GM19099 (cell line): ENCODE data around the gene PPP1CA.

Source experiments
- POLR2A ChIP-seq: IDR thresholded peaks from 3 replicates; pipeline ENCODE4 v1.6.1; 2011; ENCODE audit warnings: low read depth; ENCODE audit not compliant: insufficient read length; ENCODE audit errors: extremely low read depth

Gene PPP1CA

GRCh38 chr11:67376063-67376820 lies 25.4 kb downstream of the PPP1CA start:
- no peak for TF ChIP-seq POLR2A

- no peak for TF ChIP-seq POLR2A
These were observed 26.2 kb downstream of the PPP1CA start for GRCh38 chr11:67375320-67376055.

- no peak for TF ChIP-seq POLR2A
These were observed 26.9 kb downstream of the PPP1CA start for GRCh38 chr11:67374571-67375281.

GRCh38 chr11:67373648-67374570 lies 27.7 kb downstream of the PPP1CA start:
- TF ChIP-seq POLR2A = no peak

- peak; percentile 26 for TF ChIP-seq POLR2A
These were observed 28.5 kb downstream of the PPP1CA start, which contains the start of gene CLCF1 for GRCh38 chr11:67372993-67373647. Gene CLCF1 (minus strand): TSS chr11:67373598. CDS start chr11:67373539, 59 bp downstream.

GRCh38 chr11:67372321-67372992 lies 29.2 kb downstream of the PPP1CA start:
- TF ChIP-seq POLR2A = no peak

- no peak for TF ChIP-seq POLR2A
These were observed 29.7 kb downstream of the PPP1CA start for GRCh38 chr11:67371911-67372320.

GRCh38 chr11:67371189-67371910 lies 30.3 kb downstream of the PPP1CA start:
- no peak for TF ChIP-seq POLR2A

- TF ChIP-seq POLR2A = no peak
These were observed 31.1 kb downstream of the PPP1CA start for GRCh38 chr11:67370351-67371076.

- TF ChIP-seq POLR2A = no peak
These were observed 31.8 kb downstream of the PPP1CA start for GRCh38 chr11:67369801-67370284.

- no peak for TF ChIP-seq POLR2A
These were observed 32.4 kb downstream of the PPP1CA start for GRCh38 chr11:67369275-67369674.

- TF ChIP-seq POLR2A = no peak
These were observed 33.0 kb downstream of the PPP1CA start for GRCh38 chr11:67368621-67369020.

- TF ChIP-seq POLR2A = no peak
These were observed 33.9 kb downstream of the PPP1CA start for GRCh38 chr11:67367761-67368227.
